HG03442 (cell line): Measurements from ENCODE around the gene SRGAP2B.
A peak's percentile ranks its signal among the peaks of the same experiment; 100 is the strongest.
"Not testable (repeated sequence)": the region's sequence is repeated elsewhere in the genome, so short reads cannot be mapped to it uniquely, and the experiment has no call there.

Experiments used
- ATAC-seq: cut with Tn5 transposase; IDR thresholded peaks from one replicate; pipeline ENCODE4 v1.9.1; 2021; ENCODE audit warnings: mild to moderate bottlenecking, moderate library complexity; ENCODE audit not compliant: unreplicated experiment

The SRGAP2B gene

GRCh38 chr1:144961604-144962583 lies 133.2 kb downstream of the SRGAP2B start:
- not testable (repeated sequence) for ATAC-seq

- ATAC-seq = not testable (repeated sequence)
Measured at GRCh38 chr1:144960929-144961488, 134.1 kb downstream of the SRGAP2B start.

GRCh38 chr1:144948390-144948789 lies 146.7 kb downstream of the SRGAP2B start:
- ATAC-seq = not testable (repeated sequence)

- ATAC-seq = not testable (repeated sequence)
Measured at GRCh38 chr1:144947495-144947894, 147.6 kb downstream of the SRGAP2B start.

GRCh38 chr1:144946525-144947480 lies 148.3 kb downstream of the SRGAP2B start:
- not testable (repeated sequence) for ATAC-seq

GRCh38 chr1:144941710-144942109 lies 153.4 kb downstream of the SRGAP2B start:
- peak; percentile 68 for ATAC-seq

DNA sequence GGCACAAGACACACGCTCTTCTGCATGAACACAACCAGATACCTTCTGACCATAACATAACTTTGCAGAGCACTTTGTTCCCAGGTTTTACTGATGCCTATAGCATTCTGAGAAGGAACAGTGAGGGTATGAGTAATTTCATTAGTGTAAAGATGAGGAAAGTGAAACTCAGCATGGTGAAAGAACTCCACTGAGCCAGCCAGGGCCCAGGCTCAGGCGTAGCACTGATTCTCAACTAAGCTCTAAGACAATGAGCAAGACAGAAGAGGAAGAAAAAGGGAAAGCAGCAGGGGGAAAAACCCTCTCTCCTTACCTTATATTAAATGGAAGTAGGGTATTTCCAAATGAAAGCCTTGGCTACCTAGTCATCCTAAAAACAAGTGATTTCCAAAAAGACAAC lies 155.1 kb downstream of the SRGAP2B start:
- peak; percentile 77 for ATAC-seq

- not testable (repeated sequence) for ATAC-seq
Measured at GRCh38 chr1:144938627-144939026, 156.5 kb downstream of the SRGAP2B start.

DNA sequence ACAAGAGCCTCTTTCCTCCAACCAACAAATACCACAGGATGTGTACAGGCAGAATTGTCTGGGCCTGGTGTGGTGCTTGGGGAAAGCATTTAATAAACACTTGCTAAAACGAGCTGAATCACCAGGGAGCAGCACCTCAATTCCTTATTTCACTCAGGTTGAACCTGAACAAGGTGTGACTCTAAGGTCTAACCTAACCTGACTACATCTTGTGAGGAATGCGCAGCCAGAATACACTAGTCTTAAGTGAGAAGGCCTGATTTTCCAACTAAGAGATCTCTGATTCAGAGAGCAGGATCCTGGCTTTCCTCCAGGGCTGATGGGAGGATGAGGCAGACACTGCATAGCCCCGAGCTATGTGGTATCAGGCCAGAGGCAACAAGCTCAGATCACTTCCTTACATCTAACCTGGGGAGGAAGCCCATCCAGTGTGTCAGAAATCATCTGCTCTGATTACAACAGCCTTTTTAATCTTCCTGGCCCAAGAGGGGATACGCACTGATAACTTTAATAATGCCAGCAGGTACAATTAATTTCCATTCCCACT lies 158.9 kb downstream of the SRGAP2B start:
- ATAC-seq = not testable (repeated sequence)

GRCh38 chr1:144935310-144935709 lies 159.8 kb downstream of the SRGAP2B start:
- ATAC-seq = not testable (repeated sequence)

GRCh38 chr1:144933014-144933413 lies 162.1 kb downstream of the SRGAP2B start:
- ATAC-seq = not testable (repeated sequence)

GRCh38 chr1:144932153-144932552 lies 163.0 kb downstream of the SRGAP2B start:
- ATAC-seq = not testable (repeated sequence)

DNA sequence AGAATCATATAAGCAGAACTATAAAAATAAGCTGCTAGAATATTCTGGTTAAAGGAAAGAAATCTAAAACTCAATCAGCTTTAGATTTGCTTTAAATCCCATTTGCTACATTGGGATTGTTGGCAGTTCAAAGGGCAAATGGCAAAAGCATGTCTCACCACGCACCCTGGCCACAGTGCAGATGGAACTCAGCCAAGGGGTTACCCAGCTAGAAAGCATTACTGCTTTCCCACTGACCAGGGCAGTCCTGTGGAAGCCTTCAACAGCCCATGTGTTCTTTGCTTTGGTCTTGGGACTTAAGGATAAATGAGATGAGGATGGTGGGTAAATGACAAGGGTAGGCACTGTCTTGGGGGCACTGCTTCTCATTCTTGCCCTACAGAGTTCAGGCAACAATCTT lies 163.6 kb downstream of the SRGAP2B start:
- ATAC-seq = not testable (repeated sequence)

- ATAC-seq = not testable (repeated sequence)
Measured at GRCh38 chr1:144930085-144930777, 164.9 kb downstream of the SRGAP2B start.

- not testable (repeated sequence) for ATAC-seq
Measured at GRCh38 chr1:144927292-144927691, 167.8 kb downstream of the SRGAP2B start.

DNA sequence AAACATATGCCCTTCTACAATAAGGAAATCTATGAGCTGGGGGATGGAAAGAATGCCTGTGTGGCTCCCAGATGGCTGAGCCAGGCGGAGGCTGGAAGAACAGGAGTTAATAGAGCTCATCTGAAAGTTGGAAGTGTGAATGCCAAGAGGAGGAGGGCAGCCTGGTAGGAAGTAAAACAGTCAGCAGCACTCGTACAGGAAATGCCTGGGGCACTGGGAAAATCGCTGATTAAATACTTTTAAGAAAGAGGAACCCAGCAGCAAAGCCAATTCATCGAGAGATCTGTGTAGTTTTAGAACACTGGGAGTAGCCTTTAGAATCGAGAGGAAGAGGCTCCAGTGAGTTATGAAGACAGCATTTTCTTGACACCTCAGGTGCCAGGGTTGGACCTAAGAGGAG lies 171.5 kb downstream of the SRGAP2B start:
- not testable (repeated sequence) for ATAC-seq

DNA sequence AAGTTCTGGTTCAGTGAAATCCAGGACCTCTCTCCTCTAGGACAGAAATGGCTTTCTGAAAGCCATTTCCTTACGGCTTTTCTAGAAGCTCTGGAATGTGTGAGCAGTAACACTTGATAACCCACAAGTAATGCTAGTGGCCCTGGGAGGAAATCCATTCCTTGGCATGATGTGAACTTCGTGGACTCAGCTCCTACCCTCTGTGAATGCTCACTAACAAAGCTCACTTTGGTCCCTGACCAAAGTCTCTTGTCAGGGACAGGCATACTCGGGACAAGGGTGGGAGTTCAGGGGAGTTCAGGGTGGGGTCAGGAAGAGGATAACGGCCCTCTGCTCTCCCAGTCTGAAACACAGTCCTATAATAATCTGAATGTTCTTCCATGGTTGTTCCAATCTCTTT lies 172.3 kb downstream of the SRGAP2B start:
- ATAC-seq = not testable (repeated sequence)

DNA sequence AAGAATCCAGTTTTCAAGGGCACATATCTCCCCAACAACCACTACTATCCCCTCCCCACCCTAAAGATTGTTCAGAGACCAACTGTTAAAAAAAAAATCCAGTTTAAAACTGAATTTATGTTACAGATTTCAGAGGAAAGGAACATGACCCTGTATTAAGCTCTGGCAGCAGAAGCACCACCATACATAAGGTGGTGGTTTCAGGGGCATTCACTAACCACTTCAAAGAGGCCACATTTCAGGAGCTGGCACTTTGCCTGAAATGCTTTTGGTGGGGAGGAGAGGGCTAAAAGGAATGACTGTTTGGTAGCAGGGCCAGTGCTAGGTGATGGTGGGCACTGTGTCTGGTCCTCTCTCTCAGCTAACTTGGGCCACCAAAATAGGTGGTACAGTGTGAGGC lies 176.0 kb downstream of the SRGAP2B start:
- ATAC-seq = not testable (repeated sequence)

DNA sequence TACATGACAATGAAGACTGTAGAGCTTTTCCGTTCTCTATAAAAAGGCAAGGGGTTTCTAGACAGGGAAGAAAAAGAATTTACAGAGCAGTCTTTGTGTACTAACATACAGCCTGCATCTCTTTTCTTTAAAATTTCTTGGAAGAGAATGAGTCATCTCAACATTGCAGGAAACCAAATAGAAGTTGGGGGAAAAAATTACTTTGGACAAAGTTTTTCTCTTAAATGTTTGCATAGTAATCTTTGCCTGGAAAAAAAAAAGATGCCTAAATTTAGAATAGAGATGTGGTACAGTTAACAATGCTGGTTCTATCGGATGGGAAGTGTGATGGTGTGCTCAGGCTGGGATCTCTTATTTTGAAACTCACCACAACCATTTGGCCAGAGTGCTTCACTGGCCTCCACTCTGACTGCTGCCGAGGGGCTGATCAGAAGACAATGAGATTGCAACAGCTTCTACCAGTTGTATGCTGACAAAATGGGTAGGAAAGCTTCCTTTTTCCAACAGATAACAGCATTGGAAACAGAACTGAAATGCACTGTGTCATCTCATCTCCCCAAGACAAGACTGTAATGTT lies 177.0 kb downstream of the SRGAP2B start:
- not testable (repeated sequence) for ATAC-seq
